HG03025 (cell line): ENCODE measurements around the gene FRMPD4.

ENCODE experiments used
- ATAC-seq: cut with Tn5 transposase; IDR thresholded peaks from one replicate; pipeline ENCODE4 v1.9.1; 2021; ENCODE audit warnings: mild to moderate bottlenecking, moderate library complexity; ENCODE audit not compliant: unreplicated experiment, low FRiP score

Gene FRMPD4

DNA sequence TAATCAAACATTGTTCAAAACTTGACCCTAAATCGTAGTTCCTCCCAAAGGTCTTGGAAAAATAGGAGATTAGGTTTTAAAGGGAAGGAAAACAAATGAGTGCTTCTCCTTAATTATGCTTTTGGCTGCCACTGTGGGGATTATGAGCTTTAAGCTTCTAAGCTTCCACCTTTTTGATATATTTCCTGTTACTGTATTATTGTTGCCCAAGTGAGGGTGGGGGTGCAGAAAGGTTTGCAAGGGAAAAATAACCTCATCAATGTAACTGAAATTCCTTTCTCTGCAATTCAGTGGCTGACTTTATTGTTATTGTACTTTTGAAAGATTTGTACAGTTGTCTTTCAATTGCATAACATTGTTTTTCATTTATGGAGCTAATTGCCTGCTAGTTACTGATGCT, 285.1 kb downstream of the FRMPD4 start:
- ATAC-seq = no peak

DNA sequence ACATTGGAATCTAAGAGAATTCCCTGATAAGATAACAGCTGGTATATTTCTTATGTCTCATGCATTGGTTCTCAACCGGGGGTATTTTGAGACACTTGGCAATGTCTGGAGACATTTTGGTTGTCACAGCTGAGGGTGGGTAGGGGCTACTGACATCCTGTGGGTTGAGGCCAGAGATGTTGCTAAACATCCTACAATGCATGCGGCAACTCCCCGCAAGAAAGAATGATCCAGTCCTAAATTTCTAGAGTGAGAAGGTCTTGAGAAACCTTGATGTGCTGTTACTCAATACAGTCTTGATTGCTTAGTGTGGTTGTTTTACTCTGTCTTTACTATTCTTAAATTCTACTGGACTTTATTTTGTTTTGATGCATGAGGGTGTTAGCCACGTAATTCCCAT, 287.2 kb downstream of the FRMPD4 start:
- no peak for ATAC-seq

DNA sequence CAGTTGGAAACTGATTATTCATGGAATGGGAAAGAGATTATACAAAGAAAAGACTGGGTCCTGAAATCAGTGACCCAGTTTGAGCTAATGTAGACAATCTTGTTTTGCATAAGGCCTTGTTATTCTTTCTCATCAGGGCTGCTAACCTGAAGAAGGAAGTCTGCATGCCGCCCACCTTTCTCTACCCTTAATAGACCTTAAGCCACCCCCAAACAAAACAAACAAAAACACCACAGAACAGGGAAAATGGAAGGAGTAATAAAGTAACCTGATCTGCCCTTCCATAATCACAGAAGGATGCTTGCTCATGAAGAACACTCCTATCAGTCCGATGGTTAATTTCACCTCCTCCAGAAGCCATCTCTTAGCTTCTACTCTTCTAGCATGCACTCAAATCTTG, 288.1 kb downstream of the FRMPD4 start:
- ATAC-seq = no peak

DNA sequence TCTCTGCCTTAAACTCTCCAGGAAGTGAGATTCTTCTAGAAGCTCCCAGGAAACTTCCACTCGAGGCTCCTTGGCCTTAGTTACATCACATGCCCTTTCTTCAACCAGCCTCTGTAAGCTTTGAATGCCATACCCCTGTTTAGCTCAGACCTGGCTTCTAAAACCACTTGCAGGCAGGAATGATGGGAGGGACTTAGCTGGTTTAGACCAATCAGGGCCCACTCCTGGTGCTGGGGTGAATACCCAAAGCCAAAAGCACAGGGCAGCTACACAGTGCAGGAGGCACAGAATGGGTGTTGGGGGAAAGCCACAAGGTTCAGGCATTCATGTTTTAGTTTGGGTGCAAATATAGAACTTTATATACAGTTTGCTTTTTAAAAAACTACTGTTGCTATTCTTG, 296.2 kb downstream of the FRMPD4 start:
- no peak for ATAC-seq

DNA sequence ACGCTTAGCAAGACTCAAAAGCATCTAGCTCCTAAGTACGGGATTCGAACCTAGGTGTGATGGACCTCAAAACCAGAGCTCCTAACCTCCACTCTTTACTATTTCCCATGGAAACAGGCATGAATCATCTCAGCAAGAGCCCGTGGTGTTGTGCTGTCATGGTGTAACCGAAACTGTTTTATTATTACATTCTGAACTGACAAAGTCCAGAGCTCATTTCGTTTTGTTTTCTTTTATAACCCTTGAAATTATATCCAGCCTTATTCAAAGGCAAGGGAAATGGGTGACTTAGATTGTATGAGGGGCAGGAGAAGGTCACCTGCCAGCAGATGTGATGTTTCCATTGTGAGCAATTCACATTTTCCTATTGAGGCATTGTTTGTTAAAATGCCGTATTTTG, 301.1 kb downstream of the FRMPD4 start:
- ATAC-seq = no peak

DNA sequence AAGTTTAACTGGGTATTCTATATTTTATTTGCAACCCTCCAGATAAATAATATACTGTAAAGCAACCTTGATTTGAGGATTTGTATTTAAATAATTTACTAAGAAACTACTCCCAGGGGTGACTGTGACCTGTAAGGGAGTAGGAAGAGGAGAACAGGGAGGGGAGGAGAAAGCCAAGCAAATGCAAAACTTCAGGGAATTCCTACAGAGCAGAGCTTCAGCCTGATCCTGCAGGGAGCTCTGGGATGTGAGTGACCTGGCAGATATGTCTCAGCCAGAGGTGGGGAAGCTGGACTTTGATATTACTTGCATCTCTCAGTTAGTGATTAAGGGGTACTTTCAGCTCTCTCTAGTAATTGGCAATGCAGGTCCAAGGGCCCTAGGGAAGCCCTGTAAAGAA, 302.0 kb downstream of the FRMPD4 start:
- no peak for ATAC-seq

DNA sequence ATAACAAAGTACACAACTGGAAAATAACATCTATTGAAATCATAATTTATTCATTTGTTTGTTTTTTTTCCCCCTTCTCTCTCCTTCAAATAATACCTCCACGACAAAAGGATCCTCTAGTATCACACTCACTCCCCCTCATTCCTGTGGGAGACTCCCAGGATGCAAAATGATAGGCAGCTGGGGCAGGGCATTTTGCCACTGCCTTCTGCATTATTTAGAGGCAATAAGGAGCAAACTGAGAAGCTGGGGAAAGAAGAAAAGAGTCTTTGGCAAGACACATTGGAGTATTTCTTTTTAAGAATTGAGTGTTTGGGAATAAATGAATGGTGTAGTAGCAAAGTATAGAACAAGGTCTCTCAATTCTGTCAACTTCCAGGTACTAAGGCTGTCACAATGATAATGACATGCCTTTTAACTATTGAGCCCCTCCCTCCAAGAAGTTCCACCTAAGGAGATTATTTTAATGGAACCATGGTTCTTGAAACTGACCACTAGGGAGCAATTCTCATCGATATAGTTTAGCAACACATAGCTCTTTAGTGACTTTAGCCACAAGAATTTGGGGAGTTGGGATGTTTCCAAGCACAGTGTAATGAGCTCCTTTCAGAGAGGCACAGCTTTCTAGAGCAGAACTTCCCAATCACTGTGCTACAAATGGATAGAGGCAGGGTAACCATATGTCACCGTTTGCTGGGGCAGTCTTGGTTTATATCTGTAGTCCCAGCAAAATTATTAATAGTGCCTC, 303.3 kb downstream of the FRMPD4 start:
- no peak for ATAC-seq

DNA sequence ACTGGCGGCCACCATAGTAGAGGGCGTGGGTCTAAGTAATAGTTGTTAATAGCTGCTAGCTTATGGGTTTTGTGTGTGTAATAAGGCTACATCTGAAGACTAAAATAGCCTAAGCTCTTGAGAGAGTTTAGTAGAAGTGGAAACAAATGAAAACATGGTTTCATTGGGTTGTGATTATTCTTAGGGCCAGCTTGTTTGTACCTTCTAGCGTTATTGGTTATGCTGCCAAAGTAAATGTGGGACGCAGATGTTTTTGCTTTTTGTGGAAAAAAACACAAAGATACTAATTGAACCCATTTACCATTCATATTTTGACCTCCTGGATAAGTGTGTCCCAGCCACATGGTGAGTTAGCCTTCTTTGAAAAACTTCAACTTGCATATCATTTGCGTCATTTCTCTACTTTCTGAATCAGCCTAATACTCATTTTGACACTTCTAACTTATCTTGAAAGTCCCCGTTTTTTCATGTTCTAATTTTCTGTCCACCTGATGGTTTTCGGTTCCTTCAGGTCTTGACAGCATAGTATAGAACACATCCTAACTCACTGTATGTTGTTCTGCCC, 305.3 kb downstream of the FRMPD4 start:
- peak; percentile 79 for ATAC-seq

DNA sequence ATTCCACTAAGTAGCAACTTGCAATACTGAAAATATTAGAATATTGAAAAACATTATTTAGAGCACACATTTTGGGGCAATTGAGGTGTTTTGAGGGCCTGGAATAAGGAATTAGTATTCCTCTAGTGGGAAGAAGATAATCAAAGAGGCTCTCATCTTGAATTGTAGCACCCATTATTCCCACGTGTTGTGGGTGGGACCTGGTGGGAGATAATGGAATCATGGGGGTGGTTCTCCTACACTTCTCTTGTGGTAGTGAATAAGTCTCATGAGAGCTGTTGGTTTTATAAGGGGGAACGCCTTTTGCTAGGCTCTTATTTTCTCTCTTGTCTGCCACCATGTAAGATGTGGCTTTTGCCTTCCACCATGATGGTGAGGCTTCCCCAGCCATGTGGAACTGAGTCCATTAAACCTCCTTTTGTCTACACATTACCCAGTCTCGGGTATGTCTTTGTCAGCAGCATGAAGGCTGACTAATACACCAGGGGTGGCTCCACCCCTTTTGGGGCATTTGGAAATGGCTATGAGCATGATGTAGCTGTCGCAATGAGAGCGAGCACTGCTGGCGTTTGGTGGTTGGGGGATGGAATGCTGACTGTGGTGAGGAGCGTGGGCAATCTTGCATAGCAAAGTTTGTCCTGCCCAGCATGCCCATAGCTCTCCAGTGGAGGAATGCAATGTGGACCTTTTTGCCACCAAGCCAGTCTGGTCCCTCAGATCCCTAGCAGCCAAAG, 308.2 kb downstream of the FRMPD4 start:
- no peak for ATAC-seq

DNA sequence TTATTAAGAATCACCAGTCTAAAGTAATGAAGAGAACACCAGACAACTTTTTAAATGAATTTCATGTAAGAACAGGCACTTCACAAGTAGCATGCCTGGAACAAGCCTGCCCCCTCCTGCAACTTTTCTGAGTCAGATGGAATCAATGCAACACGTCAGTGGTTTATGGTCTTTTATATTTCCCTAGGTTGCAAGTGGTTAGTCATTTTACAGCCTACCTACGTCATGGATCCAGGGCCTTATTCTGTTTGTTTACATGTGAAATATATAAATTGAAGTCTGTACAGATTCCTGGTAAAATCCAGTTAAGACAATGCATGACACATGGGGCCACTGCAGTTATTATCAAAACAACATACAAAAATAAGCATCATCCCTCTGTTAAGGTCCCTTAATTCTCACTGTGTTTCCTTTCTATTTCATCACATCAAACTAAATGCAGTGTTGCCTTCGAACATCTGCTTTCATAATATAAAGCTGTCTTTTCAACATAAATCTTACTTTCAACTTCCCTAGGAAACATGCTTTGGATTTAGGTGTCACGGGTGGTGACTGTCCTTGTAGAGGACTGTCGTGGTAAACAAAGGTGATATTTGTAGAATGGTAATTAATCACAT, 309.3 kb downstream of the FRMPD4 start:
- ATAC-seq = no peak

DNA sequence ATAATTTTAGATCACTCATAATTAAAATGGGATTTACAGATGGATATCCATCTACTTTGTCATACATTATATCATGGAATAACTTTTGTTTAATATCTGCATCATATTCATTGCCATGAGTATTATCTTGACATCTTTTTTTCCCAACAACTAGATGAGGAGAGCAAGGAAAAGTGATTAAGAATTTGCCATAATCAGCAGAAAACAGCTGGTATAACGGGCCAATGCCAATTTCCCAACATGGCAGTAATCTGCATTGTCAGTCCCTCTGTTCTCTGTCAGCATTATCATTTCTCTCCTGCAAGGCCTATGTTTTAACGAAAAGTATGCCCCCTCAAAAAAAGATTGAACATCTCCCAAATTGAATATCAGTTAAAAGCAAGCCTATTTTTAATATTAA, 314.0 kb downstream of the FRMPD4 start:
- ATAC-seq = no peak

DNA sequence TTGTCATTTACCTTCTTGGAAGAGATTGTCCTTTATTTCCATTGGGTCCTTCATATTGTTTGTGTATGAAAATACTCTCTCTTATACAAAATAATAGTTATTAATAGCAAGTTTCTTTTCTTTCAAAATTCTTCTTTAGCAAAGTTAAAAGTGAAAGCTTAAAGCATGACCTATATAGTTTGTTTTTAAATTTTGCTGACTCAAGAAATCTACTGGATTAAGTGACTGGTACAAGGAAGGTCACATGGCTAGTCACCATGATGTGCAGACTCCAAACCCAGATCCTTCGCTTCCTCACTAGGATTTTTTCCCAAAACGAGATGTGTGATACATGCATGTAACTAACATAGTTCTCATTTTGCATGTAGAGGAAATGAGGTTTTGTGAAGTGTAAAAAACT, 322.7 kb downstream of the FRMPD4 start:
- no peak for ATAC-seq

DNA sequence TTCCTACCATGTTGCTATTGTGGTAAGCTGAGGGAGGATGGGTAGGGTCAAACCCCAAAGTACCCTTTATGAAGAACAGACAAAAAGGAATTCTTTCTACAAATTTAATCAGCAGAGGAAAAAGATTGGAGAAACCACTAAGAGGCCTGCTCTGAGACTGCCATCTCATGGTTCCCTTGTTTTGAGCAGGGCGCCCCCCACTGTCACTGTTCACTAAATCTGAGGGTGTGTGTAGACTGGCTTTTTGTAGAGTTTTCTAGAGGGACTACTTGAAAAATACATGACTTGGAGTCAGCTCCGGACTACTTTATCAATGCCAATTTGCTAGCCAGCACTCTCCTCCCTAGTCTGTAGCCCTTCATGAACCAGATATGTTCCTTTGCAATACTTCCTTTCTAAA, 324.8 kb downstream of the FRMPD4 start:
- ATAC-seq = no peak

DNA sequence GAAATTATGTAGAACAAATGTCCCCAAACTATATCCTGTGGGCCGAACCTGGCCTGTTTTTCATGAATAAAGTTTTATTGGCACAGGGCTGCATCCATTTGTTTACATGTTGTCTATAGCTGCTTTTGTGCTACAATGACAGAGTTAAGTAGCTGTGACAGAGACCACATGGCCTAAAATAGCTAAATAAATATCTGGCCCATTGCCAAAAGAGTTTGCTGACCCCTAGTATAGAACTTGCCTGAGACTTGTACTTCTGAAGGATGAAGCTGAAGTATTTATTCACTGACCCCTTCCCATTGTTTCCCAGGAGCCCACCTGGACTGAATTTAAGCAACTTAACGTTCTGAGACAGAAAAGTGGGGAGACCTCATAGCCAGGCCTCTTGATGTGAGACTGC, 325.6 kb downstream of the FRMPD4 start:
- ATAC-seq = no peak

DNA sequence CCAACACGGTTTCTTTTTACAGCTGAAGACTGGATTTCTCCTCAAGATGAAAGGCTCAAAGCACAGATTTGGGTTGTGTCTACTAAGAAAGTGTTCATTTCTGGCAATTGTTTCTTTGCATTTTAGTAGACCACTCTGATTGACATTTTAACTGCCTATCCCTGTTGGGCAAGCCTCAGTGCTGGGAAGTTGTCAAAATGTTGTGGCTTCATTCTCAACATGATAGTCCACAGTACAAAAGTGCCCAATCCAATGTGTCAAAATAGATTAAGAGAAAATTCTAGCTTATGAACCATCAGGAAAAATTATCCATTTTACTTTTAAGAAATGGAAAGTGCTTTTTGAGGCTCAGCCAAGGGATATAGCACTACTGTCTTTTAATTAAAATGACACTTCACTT, 329.0 kb downstream of the FRMPD4 start:
- ATAC-seq = no peak

DNA sequence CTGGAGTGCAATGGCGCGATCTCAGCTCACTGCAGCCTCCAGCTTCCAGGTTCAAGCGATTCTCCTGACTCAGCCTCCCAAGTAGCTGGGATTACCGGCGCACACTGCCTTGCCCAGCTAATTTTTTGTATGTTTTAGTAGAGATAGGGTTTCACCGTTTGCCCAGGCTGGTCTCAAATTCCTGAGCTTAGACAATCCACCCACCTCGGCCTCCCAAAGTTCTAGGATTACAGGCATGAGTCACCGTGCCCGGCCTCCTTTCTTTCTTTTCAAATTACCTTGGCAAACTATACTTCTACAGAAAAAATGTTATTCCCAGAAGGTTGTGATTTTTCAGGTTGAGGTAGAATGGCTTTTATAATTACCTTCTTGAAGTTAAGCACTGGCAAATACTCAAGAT, 331.0 kb downstream of the FRMPD4 start:
- ATAC-seq = no peak

DNA sequence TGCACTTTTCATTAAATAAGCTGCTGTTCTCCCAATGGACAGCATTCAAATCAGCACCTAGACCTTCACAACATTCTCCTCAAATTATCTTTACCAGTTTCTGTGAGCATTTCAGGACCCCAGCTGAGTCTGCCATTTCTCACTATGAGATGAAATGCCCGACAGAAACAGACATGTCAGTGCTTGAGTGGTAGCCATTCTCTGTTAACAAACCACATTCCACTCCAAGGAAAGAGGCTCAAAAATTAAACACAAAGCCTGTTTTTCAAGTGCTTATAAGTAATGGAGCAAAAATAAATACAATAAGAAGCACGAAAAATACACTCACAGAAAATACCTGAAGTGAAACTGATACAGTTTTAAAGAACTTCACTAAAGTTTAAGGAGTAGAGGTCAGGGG, 332.8 kb downstream of the FRMPD4 start:
- ATAC-seq = no peak

DNA sequence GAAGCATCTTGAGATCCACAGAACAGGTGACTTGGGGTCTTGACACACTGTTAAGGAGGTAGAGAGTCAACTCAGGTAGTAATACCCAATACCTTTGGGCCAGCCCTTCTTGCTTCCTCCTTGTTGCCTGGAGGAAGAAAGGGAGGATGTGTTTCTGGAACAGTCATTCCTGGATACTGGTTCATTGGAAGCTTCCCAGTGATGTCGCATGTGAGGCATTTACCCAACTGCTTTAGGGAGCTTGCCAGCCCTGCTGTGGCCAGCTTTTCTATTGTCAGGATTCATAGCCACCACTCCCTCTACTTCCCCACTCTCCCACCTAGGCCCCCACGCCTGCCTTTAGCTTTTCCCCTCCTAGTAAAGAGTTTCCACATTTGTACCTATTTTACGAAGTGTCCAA, 342.7 kb downstream of the FRMPD4 start:
- ATAC-seq = no peak

DNA sequence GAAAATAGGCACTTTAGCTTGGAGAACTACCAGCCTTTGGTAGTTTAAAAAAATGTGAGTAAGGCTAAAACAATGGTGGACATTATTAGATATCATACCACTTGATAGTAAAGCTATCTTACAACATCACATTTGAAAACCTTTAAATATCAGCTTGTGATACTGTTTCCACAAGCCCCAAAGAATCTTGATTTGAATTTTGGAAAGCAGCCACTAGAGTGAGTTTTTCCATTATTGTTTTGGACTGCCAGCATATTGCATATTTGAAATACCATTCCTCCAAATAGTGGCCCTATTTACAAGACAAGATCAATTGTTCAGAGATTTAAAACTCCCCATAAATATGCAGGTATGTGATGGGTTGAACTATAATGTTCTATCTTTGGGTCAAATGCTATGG, 349.9 kb downstream of the FRMPD4 start:
- no peak for ATAC-seq

DNA sequence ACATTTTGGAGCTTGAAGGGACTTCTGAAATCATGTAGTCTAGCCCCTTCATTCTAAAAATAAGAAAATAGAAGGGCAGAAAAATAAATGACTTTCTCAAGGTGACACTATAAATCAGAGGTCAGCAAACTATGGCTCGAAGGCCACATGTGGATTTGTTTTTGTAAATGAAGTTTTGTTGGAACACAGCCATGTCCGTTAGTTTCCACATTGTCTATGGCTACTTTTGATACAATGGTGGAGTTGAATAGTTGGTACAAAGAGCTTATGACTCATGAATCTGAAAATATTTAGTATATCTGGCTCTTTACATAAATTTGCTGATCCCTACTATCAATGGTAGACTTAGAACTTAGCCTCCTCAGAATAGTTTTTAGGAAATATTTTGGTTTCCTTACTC, 350.5 kb downstream of the FRMPD4 start:
- no peak for ATAC-seq

DNA sequence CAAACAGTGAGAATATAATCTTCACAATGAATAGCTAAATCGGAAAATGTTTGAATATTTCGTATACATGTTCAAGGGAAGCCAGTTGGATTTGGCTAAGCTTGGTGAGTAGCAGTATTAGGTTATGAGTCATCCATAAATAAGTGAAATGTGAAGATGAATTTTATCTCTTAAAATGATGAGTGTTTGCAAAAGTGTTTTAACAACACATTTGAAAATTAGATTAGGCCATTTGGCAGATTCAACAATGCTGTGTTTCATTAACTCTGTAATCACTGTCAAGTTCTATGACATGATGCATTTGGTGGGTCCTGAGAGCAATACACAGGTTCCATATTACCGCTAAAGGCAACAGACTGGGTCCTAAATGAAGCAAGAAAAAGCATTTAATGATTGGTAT, 351.1 kb downstream of the FRMPD4 start:
- ATAC-seq = no peak
